ENCODE measurements around the gene CLEC12A. TPM values are rescaled to one million over a fixed set of nuclear protein-coding genes. Genes with fewer than 3 reads are reported as not detected.

CLEC12A gene
- total and polyA plus RNA-seq, 2 of the 4 experiments (the other 2 are of a cell fraction) = not detected

GRCh38 chr12:9940375-9940774, 30.8 kb upstream of the CLEC12A start:
- Histone ChIP-seq H3K27me3 (ENCODE audit: control insufficient read depth, insufficient read depth, low read length) (peaks cover 9% of the 10 kb centered on the region), H2BK120ac (ENCODE audit: low read depth, low read length) (no peak overlapping the region), H3K4me2 (ENCODE audit: low read depth, low read length) (no peak overlapping the region), H2AFZ (replicated peaks; ENCODE audit: low read length, poor library complexity) (no peak overlapping the region), H3K79me1 (ENCODE audit: low read depth in 1 of 2, low read length in 2 of 2) (no peaks in the 10 kb centered on the region), H2BK5ac (ENCODE audit: low read depth, low read length, poor library complexity, severe bottlenecking) (no peak overlapping the region), H2AK5ac (ENCODE audit: low read depth, low read length) (no peak overlapping the region), H3K36me3 (ENCODE audit: control insufficient read depth, insufficient read depth, low read length) (no peaks in the 10 kb centered on the region), H2BK20ac (ENCODE audit: low read depth, low read length) (no peak overlapping the region), H2AK9ac (replicated peaks; ENCODE audit: low read depth, low read length, poor library complexity) (no peak overlapping the region), H4K5ac (ENCODE audit: low read depth, low read length) (no peak overlapping the region), H3K4me1 (ENCODE audit: control insufficient read depth, insufficient read depth, low read length) (no peaks in the 10 kb centered on the region), H3K18ac (ENCODE audit: low read depth, low read length) (no peak overlapping the region), H4K8ac (ENCODE audit: low read depth in 2 of 2, low read length in 2 of 2) (no peak overlapping the region), H3K27ac (ENCODE audit: insufficient read depth, low read length) (no peak overlapping the region), H4K91ac (ENCODE audit: insufficient read depth, low read depth, low read length) (no peak overlapping the region), H2BK15ac (ENCODE audit: low read depth, low read length) (no peak overlapping the region), H3K14ac (replicated peaks; ENCODE audit: low read depth, low read length) (no peak overlapping the region), H3K4ac (ENCODE audit: low read depth, low read length) (no peak overlapping the region), H4K20me1 (ENCODE audit: insufficient read depth, low read length) (no peaks in the 10 kb centered on the region), H3K56ac (ENCODE audit: extremely low read depth, insufficient read depth, low read length) (no peak overlapping the region), H3K9me3 (ENCODE audit: control insufficient read depth, insufficient read depth, low read length) (no peaks in the 10 kb centered on the region), H3K9me1 (ENCODE audit: insufficient read depth, low read length) (no peaks in the 10 kb centered on the region; the same call in 1 of the 2 replicates), H3K9ac (ENCODE audit: low read depth, low read length) (no peak overlapping the region), H3K4me3 (ENCODE audit: insufficient read depth, low read depth, low read length) (no peak overlapping the region), H3K23ac (ENCODE audit: low read depth, low read length) (no peak overlapping the region)
- no CpG with 5 or more reads among the region's 2 CpGs for WGBS, 2 experiments (ENCODE audit: extremely low coverage in 2 of 2, insufficient read length in 1 of 2)
- no TSS peak for BruUV-seq (replicated peaks)
- POLR2A ChIA-PET (ENCODE audit: unreplicated experiment) = interaction anchor here (0.6 kb wide), 1 partner anchor 244 kb away, joined by 3 read pairs; no protein-coding TSS in a partner anchor
- intact Hi-C loops (cut with micrococcal nuclease) = loop anchor here (5.0 kb wide), 1 partner anchor 202 kb away; no protein-coding TSS in a partner anchor
- ATAC-seq (ENCODE audit: low read depth) (no peak), DNase-seq (peak; percentile 5)
- TF ChIP-seq POLR2A (IDR thresholded peaks at IDR 0.05; ENCODE audit: low read depth, low read length) = no peak
- no peak for TF ChIP-seq SMC3 (IDR thresholded peaks at IDR 0.05; ENCODE audit: low read depth, low read length)
- TF ChIP-seq RFX5 (IDR thresholded peaks at IDR 0.05; ENCODE audit: low read depth, low read length) = no peak
- TF ChIP-seq BHLHE40 (IDR thresholded peaks at IDR 0.05; ENCODE audit: low read depth, low read length) = no peak
- TF ChIP-seq CEBPB (IDR thresholded peaks at IDR 0.05; ENCODE audit: low read depth, low read length) = no peak
- TF ChIP-seq, protein P1, sequence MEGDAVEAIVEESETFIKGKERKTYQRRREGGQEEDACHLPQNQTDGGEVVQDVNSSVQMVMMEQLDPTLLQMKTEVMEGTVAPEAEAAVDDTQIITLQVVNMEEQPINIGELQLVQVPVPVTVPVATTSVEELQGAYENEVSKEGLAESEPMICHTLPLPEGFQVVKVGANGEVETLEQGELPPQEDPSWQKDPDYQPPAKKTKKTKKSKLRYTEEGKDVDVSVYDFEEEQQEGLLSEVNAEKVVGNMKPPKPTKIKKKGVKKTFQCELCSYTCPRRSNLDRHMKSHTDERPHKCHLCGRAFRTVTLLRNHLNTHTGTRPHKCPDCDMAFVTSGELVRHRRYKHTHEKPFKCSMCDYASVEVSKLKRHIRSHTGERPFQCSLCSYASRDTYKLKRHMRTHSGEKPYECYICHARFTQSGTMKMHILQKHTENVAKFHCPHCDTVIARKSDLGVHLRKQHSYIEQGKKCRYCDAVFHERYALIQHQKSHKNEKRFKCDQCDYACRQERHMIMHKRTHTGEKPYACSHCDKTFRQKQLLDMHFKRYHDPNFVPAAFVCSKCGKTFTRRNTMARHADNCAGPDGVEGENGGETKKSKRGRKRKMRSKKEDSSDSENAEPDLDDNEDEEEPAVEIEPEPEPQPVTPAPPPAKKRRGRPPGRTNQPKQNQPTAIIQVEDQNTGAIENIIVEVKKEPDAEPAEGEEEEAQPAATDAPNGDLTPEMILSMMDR (conservative IDR thresholded peaks at IDR 0.05; ENCODE audit: low read depth, low read length) = peak; percentile 42
- no peak for TF ChIP-seq ELK1 (IDR thresholded peaks at IDR 0.05; ENCODE audit: borderline replicate concordance, low read depth, low read length)
- no peak for TF ChIP-seq FOS (IDR thresholded peaks at IDR 0.05; ENCODE audit: low read depth, low read length)
- TF ChIP-seq RAD21 (IDR thresholded peaks at IDR 0.05; ENCODE audit: low read length) = 0 out of 2 replicates have a peak, but pooled peaks have one; percentile 6
- CTCF ChIA-PET = interaction anchor here (0.6 to 1.2 kb wide), 8 partner anchors 11 to 199 kb away, joined by 3 to 5 read pairs (median 3); no protein-coding TSS in a partner anchor
- dilution Hi-C loops (cut with HindIII; ENCODE audit: low sequenced_read_pairs, unreplicated experiment) = no loop called here
- in situ Hi-C loops (cut with MboI; ENCODE audit: low sequenced_read_pairs) = no loop called here

All from IMR-90 (cell line).